H1 (cell line): ENCODE measurements around the gene ULBP1. TPM values are rescaled to one million over a fixed set of nuclear protein-coding genes. Genes with fewer than 3 reads are reported as not detected.

ENCODE experiments used
- BRCA1 ChIP-seq: IDR thresholded peaks from 2 replicates; pipeline ENCODE4 v1.6.1; 2012; ENCODE audit warnings: low read depth, low read length, improper control_type of control experiment
- HDAC2 ChIP-seq, 2 experiments: fragments of 300-600 bp in 1 of 2; sonication (generic) in 1 of 2; IDR thresholded peaks; 2 replicates each; pipeline ENCODE4 v1.6.1; 2011 to 2012; ENCODE audit warnings: low read depth in 2 of 2, low read length in 2 of 2, mild to moderate bottlenecking in 2 of 2, moderate library complexity in 2 of 2, borderline replicate concordance in 1 of 2, inconsistent platforms in 1 of 2
- JUND ChIP-seq: IDR thresholded peaks from 2 replicates; pipeline ENCODE4 v1.6.1; 2011; ENCODE audit warnings: mild to moderate bottlenecking, improper control_type of control experiment, low read length
- RAD21 ChIP-seq, 2 experiments: IDR thresholded peaks in 1 of 2; conservative IDR thresholded peaks in 1 of 2; 2 replicates each; pipeline ENCODE4 v1.6.1; 2011; ENCODE audit warnings: low read depth in 2 of 2, low read length in 2 of 2, improper control_type of control experiment in 1 of 2, inconsistent platforms in 1 of 2, mild to moderate bottlenecking in 1 of 2, moderate library complexity in 1 of 2
- SP4 ChIP-seq: IDR thresholded peaks from 2 replicates; pipeline ENCODE4 v1.6.1; 2012; ENCODE audit warnings: low read length, inconsistent platforms
- ZNF274 ChIP-seq: IDR thresholded peaks from 2 replicates; pipeline ENCODE4 v1.7.0; 2012; ENCODE audit warnings: low read length, borderline replicate concordance; ENCODE audit errors: extremely low read depth
- polyA plus RNA-seq, 7 experiments: library from polyadenylated mRNA; depleted of rRNA in 3 of 7; stranded (reverse) in 5 of 7; unstranded in 2 of 7; fragments of >200 nt in 5 of 7; fragments of 200-250 nt in 2 of 7; gene quantifications; 1 replicate in 5 of 7; 2 replicates in 1 of 7; 4 replicates in 1 of 7; pipeline versions ENCODE4 v1.2.1 to v1.2.3, GENCODE V29; 2011 to 2013; ENCODE audit warnings: missing spikeins in 2 of 7, mixed read lengths in 2 of 7
- total RNA-seq: library from RNA; stranded (reverse); fragmentation: NEBNext Ultra II Directional; extraction: Animal tissue kit (Norgen Biotek cat#: 25700); gene quantifications from 2 replicates; pipeline ENCODE4 v1.2.1, GENCODE V29; 2021
- TF ChIP-seq, protein P1 (sequence below): IDR thresholded peaks from 2 replicates; pipeline ENCODE4 v1.6.1; 2011; ENCODE audit warnings: low read length, improper control_type of control experiment

The ULBP1 gene
- total and polyA plus RNA-seq, 2 of the 8 experiments (the other 6 are each of a cell fraction or from before 2014, with no cell fraction given), result 0.32 to 0.60 TPM

DNA sequence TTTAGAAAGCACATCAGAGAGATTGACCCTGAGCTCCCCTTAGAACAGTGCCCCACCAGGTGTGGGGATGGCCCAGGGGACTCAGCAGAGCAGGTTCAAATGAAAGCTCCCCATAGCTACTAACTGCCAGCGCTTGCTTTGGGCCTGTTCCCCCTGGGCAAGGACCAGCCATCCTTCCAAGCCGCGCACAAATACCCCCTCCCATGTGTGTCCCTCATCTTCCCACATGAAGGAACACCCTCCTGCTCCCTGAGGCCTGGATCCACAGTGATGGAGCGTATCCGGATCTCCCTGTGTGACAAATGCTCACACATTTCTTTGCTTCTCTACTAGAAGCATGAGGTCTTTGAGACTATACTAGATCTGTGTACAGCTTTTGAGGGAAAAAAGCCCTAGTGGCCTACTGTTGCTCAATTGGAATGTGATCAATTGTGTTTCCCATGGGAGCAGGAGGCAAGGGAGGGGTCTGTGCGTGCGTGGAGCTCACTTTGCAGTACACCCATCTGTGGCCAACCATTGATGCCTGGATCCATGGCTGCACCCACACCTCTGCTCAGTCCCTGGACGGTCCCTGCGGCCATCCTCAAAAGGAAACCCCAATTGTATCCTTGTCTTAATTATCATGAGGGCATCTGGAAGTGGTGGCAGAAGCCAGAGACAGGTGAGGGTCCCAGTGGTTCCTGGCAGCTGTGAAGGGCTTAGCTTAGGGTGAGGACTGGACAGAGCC, 39.4 kb upstream of the ULBP1 start (continued):
- TF ChIP-seq ZNF274, result no peak
- TF ChIP-seq, protein P1, sequence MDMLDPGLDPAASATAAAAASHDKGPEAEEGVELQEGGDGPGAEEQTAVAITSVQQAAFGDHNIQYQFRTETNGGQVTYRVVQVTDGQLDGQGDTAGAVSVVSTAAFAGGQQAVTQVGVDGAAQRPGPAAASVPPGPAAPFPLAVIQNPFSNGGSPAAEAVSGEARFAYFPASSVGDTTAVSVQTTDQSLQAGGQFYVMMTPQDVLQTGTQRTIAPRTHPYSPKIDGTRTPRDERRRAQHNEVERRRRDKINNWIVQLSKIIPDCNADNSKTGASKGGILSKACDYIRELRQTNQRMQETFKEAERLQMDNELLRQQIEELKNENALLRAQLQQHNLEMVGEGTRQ, result no peak
- TF ChIP-seq SP4, result no peak
- TF ChIP-seq RAD21 (IDR thresholded peaks at IDR 0.05 in 1 of 2, conservative IDR thresholded peaks at IDR 0.05 in 1 of 2; ENCODE audit: low read depth in 2 of 2, low read length in 2 of 2), result no peak
- TF ChIP-seq BRCA1, result no peak
- TF ChIP-seq HDAC2 (IDR thresholded peaks at IDR 0.05; ENCODE audit: borderline replicate concordance in 1 of 2, low read depth in 2 of 2, low read length in 2 of 2), result no peak
- TF ChIP-seq JUND, result no peak
